Measurements from ENCODE around the gene ACTL6B. TPM values are rescaled to one million over a fixed set of nuclear protein-coding genes. Genes with fewer than 3 reads are reported as not detected.

The ACTL6B gene
- total and polyA plus RNA-seq, 2 of the 13 experiments (the other 11 are each of a cell fraction or from before 2014, with no cell fraction given) = not detected

- TF ChIP-seq ZFP1 (CRISPR knock-in tag; IDR thresholded peaks at IDR 0.05) = 0 out of 2 replicates have a peak, but pooled peaks have one; percentile 40
- peak; percentile 61; the same call in 1 of the 2 replicates for TF ChIP-seq ETV5 (CRISPR knock-in tag; IDR thresholded peaks at IDR 0.05; ENCODE audit: borderline replicate concordance)
- TF ChIP-seq ZNF546 (CRISPR knock-in tag; conservative IDR thresholded peaks at IDR 0.05) = no peak
- no peak for TF ChIP-seq ZNF780A (CRISPR knock-in tag; IDR thresholded peaks at IDR 0.05)
- no peak for TF ChIP-seq TBX3 (IDR thresholded peaks at IDR 0.05; ENCODE audit: borderline replicate concordance)
- no peak; the same call in 1 of the 2 replicates for TF ChIP-seq ZNF124 (CRISPR knock-in tag; IDR thresholded peaks at IDR 0.05)
- peak; percentile 11; the same call in 1 of the 2 replicates for TF ChIP-seq ZNF839 (CRISPR knock-in tag; IDR thresholded peaks at IDR 0.05; ENCODE audit: borderline replicate concordance)
- no peak for TF ChIP-seq PHB2 (IDR thresholded peaks at IDR 0.05; ENCODE audit: partially characterized antibody)
- TF ChIP-seq ARHGAP35 (CRISPR knock-in tag; IDR thresholded peaks at IDR 0.05; ENCODE audit: borderline replicate concordance) = no peak
- no peak for TF ChIP-seq THAP11 (CRISPR knock-in tag; IDR thresholded peaks at IDR 0.05)
- TF ChIP-seq JARID2 (CRISPR knock-in tag; IDR thresholded peaks at IDR 0.05; ENCODE audit: insufficient replicate concordance) = peak; percentile 87
- no peak for TF ChIP-seq EED (CRISPR knock-in tag; IDR thresholded peaks at IDR 0.05)
- TF ChIP-seq SIN3A (IDR thresholded peaks at IDR 0.05; ENCODE audit: borderline replicate concordance, low read depth, low read length) = peak; percentile 49; the same call in 1 of the 2 replicates
- no peak for TF ChIP-seq REPIN1 (CRISPR knock-in tag; IDR thresholded peaks at IDR 0.05; ENCODE audit: borderline replicate concordance, low read depth)
- no peak; the same call in 1 of the 2 replicates for TF ChIP-seq IKZF5 (CRISPR knock-in tag; IDR thresholded peaks at IDR 0.05)
- no peak for TF ChIP-seq ZNF207 (IDR thresholded peaks at IDR 0.05; ENCODE audit: borderline replicate concordance)
- no peak for TF ChIP-seq ZNF703 (CRISPR knock-in tag; IDR thresholded peaks at IDR 0.05; ENCODE audit: borderline replicate concordance)
- no peak for TF ChIP-seq MED8 (CRISPR knock-in tag; IDR thresholded peaks at IDR 0.05; ENCODE audit: insufficient replicate concordance)
- TF ChIP-seq HIVEP1 (CRISPR knock-in tag; IDR thresholded peaks at IDR 0.05) = no peak
- no peak; the same call in 1 of the 2 replicates for TF ChIP-seq ZNF768 (CRISPR knock-in tag; IDR thresholded peaks at IDR 0.05)
- TF ChIP-seq ZFP36 (IDR thresholded peaks at IDR 0.05; ENCODE audit: borderline replicate concordance, low read depth, low read length, partially characterized antibody) = no peak
- no peak for TF ChIP-seq HDAC6 (IDR thresholded peaks at IDR 0.05; ENCODE audit: low read depth, low read length)
- no peak for TF ChIP-seq ATF7-NPFF (CRISPR knock-in tag; IDR thresholded peaks at IDR 0.05; ENCODE audit: low read depth)
- no peak; the same call in 1 of the 2 replicates for TF ChIP-seq ZSCAN31 (CRISPR knock-in tag; IDR thresholded peaks at IDR 0.05; ENCODE audit: low read depth)
- peak; percentile 92; the same call in 1 of the 2 replicates for TF ChIP-seq ZNF543 (CRISPR knock-in tag; IDR thresholded peaks at IDR 0.05)
- TF ChIP-seq ZNF354B (CRISPR knock-in tag; IDR thresholded peaks at IDR 0.05) = no peak
- TF ChIP-seq IKZF4 (CRISPR knock-in tag; IDR thresholded peaks at IDR 0.05; ENCODE audit: borderline replicate concordance, low read depth, not compliant biosample characterization) = peak; percentile 19
- TF ChIP-seq ZNF777 (CRISPR knock-in tag; IDR thresholded peaks at IDR 0.05) = no peak
- no peak for TF ChIP-seq ZNF350 (CRISPR knock-in tag; IDR thresholded peaks at IDR 0.05; ENCODE audit: borderline replicate concordance, low read depth)
- 0 out of 2 replicates have a peak, but pooled peaks have one; percentile 8 for TF ChIP-seq NFE2 (CRISPR knock-in tag; IDR thresholded peaks at IDR 0.05)
- TF ChIP-seq ZNF180 (CRISPR knock-in tag; IDR thresholded peaks at IDR 0.05; ENCODE audit: borderline replicate concordance, low read depth) = no peak
- TF ChIP-seq STAG1 (CRISPR knock-in tag; IDR thresholded peaks at IDR 0.05) = peak; percentile 89
Observed at GRCh38 chr7:100705320-100705752, 49.1 kb upstream of the ACTL6B start (continued).
